Measurements from ENCODE around the gene FBRSL1. TPM values are rescaled to one million over a fixed set of nuclear protein-coding genes. Genes with fewer than 3 reads are reported as not detected.

FBRSL1 gene
- total and polyA plus RNA-seq, 3 donors from 2014 or later: 51.1 to 98.9 (median 88.3) TPM

GRCh38 chr12:132510111-132510724, 20.3 kb downstream of the FBRSL1 start:
- Histone ChIP-seq H3K4me3 (no peak overlapping the region), H3K27ac (peak overlapping the region; percentile 51 to 59), H3K9me3 (no peaks in the 10 kb centered on the region), H3K36me3 (ENCODE audit: low read depth, missing control alignments) (no peaks in the 10 kb centered on the region), H3K4me1 (peaks cover 77% of the 10 kb centered on the region), H3K27me3 (no peaks in the 10 kb centered on the region)
- peak; percentile 72 for DNase-seq
- intact Hi-C loops (cut with DNase I; ENCODE audit: low total_unique reads): no loop called here
- 70 to 72% methylated on average over 22 to 32 of the region's 33 CpGs for WGBS, 2 donors
- TF ChIP-seq CTCF (IDR thresholded peaks at IDR 0.05) (no peak), POLR2A (IDR thresholded peaks at IDR 0.05) (no peak)

GRCh38 chr12:132510746-132511477, 21.0 kb downstream of the FBRSL1 start:
- Histone ChIP-seq H3K4me3 (no peak overlapping the region), H3K27ac (peak overlapping the region in 1 of 2 donors; percentile 59), H3K36me3 (ENCODE audit: low read depth, missing control alignments) (no peaks in the 10 kb centered on the region), H3K27me3 (no peaks in the 10 kb centered on the region), H3K4me1 (peaks cover 70% of the 10 kb centered on the region), H3K9me3 (no peaks in the 10 kb centered on the region)
- DNase-seq: no peak
- intact Hi-C loops (cut with DNase I; ENCODE audit: low total_unique reads): no loop called here
- no peak for TF ChIP-seq POLR2A (IDR thresholded peaks at IDR 0.05)
- no peak for TF ChIP-seq CTCF (IDR thresholded peaks at IDR 0.05)
- 86 to 96% methylated on average over 16 to 18 of the region's 25 CpGs for WGBS, 2 donors

GRCh38 chr12:132511516-132512196, 21.7 kb downstream of the FBRSL1 start:
- no peak for DNase-seq
- intact Hi-C loops (cut with DNase I; ENCODE audit: low total_unique reads): no loop called here
- H3K4me1 ChIP-seq: peaks cover 64% of the 10 kb centered on the region

More at GRCh38 chr12:132511516-132512196, 21.7 kb downstream of the FBRSL1 start:
- Histone ChIP-seq H3K36me3 (ENCODE audit: low read depth, missing control alignments) (no peaks in the 10 kb centered on the region), H3K4me3 (no peak overlapping the region), H3K27ac (peak overlapping the region; percentile 30 to 50), H3K27me3 (no peaks in the 10 kb centered on the region), H3K9me3 (no peaks in the 10 kb centered on the region)
- TF ChIP-seq CTCF (IDR thresholded peaks at IDR 0.05): no peak
- 63 to 78% methylated on average over 10 to 19 of the region's 19 CpGs for WGBS, 2 donors
